Brain microvascular endothelial cell (primary cell): ENCODE data around the gene MON2.
"Not testable (repeated sequence)": the region's sequence is repeated elsewhere in the genome, so short reads cannot be mapped to it uniquely, and the experiment has no call there.

Experiments used
- DNase-seq: peaks from one replicate; pipeline ENCODE4 v3.0.0-alpha.2; 2020
- H3K27ac ChIP-seq: fragments of 250-450 bp; sonication (Bioruptor Pico); 2 replicates; pipeline ENCODE4 v1.5.1; 2020; ENCODE audit warnings: mild to moderate bottlenecking, moderate library complexity
- H3K27me3 ChIP-seq: fragments of 250-450 bp; sonication (Bioruptor Pico); replicated peaks from 2 replicates; pipeline ENCODE4 v1.5.1; 2020; ENCODE audit warnings: mild to moderate bottlenecking
- H3K36me3 ChIP-seq: fragments of 250-450 bp; sonication (Bioruptor Pico); replicated peaks from 2 replicates; pipeline ENCODE4 v1.5.1; 2020; ENCODE audit warnings: mild to moderate bottlenecking
- H3K4me3 ChIP-seq: 2 replicates; pipeline ENCODE4 v1.5.1; 2011; ENCODE audit warnings: low read depth, mild to moderate bottlenecking, control low read depth, low read length, moderate library complexity
- in situ Hi-C: cut with HindIII; loops from 2 replicates; pipeline ENCODE4 v1.10.0; 2017; ENCODE audit warnings: low sequenced_read_pairs, low pct_ligation_motif_present
- TF ChIP-seq, protein P1 (sequence below): IDR thresholded peaks from 2 replicates; pipeline ENCODE4 v1.5.1; 2011; ENCODE audit warnings: low read depth, mild to moderate bottlenecking, moderate library complexity, low read length, control low read depth, inconsistent platforms; ENCODE audit errors: missing control alignments

Gene MON2

DNA sequence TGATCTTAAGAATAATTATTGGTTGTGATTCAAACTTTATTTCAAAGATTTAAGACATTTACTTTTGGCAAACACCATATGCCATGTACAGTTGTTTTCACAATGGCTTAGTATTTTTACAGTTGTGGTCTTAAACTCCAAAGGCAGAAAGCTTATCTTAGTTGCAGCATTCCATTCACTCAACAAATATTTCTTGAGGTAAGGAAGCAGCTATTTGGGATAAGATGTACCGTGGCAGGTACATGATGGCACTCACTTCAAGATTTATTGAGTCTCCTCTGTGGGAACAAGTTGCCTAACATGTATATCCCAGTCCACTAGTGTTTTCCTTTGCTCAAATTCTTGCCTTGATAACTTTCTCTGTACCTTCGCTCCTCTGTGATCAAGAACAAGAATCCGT lies 8.0 kb upstream of the MON2 start:
- no peaks in the 10 kb centered on the region for H3K27me3 ChIP-seq
- TF ChIP-seq, protein P1, sequence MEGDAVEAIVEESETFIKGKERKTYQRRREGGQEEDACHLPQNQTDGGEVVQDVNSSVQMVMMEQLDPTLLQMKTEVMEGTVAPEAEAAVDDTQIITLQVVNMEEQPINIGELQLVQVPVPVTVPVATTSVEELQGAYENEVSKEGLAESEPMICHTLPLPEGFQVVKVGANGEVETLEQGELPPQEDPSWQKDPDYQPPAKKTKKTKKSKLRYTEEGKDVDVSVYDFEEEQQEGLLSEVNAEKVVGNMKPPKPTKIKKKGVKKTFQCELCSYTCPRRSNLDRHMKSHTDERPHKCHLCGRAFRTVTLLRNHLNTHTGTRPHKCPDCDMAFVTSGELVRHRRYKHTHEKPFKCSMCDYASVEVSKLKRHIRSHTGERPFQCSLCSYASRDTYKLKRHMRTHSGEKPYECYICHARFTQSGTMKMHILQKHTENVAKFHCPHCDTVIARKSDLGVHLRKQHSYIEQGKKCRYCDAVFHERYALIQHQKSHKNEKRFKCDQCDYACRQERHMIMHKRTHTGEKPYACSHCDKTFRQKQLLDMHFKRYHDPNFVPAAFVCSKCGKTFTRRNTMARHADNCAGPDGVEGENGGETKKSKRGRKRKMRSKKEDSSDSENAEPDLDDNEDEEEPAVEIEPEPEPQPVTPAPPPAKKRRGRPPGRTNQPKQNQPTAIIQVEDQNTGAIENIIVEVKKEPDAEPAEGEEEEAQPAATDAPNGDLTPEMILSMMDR: no peak
- no peak overlapping the region for H3K4me3 ChIP-seq
- no peaks in the 10 kb centered on the region for H3K36me3 ChIP-seq
- H3K27ac ChIP-seq: no peak overlapping the region
- in situ Hi-C loops: no loop called here
- DNase-seq: no peak

DNA sequence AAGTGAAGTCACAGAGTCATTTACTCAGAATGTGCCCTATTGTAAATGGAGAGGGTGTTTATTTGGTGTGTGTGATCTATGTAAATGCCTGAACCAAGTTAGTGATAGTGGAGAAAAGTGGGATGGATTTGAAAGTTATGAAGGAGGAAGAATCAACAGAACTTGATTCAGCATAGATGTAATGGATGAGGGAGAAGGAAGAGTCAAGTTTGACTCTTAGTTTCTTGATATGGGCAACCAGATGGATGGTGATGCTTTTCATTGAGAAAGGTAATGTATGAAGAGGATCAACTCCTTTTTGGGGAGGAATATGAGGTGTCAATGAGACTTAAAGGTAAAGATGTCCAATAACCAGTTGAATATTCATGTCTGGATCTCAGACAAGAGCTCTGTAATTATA lies 6.7 kb upstream of the MON2 start:
- H3K36me3 ChIP-seq: no peaks in the 10 kb centered on the region
- H3K27me3 ChIP-seq: no peaks in the 10 kb centered on the region
- in situ Hi-C loops: no loop called here
- TF ChIP-seq, protein P1: no peak
- H3K27ac ChIP-seq: no peak overlapping the region
- DNase-seq: no peak
- H3K4me3 ChIP-seq: no peak overlapping the region

GRCh38 chr12:62461171-62461837 lies 5.3 kb upstream of the MON2 start:
- H3K36me3 ChIP-seq, H3K4me3 ChIP-seq, H3K27me3 ChIP-seq, DNase-seq, H3K27ac ChIP-seq, in situ Hi-C loops: not testable (repeated sequence)

DNA sequence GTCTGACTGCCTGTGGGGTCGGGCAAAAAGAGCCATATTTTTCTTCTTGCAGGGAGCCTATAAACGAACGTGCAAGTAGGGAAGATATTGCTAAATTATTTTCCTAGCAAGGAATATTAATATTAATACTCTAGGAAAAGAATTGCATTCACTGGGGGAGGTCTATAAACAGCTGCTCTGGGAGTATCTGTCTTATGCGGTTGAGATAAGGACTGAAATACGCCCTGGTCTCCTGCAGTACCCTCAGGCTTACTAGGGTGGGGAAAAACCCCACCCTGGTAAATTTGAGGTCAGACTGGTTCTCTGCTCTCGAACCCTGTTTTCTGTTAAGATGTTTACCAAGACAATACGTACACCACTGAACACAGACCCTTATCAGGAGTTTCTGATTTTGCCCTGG lies 3.4 kb upstream of the MON2 start:
- H3K36me3 ChIP-seq, H3K4me3 ChIP-seq, DNase-seq, H3K27me3 ChIP-seq, in situ Hi-C loops, H3K27ac ChIP-seq: not testable (repeated sequence)

- TF ChIP-seq, protein P1: no peak
- in situ Hi-C loops: no loop called here
- Histone ChIP-seq H3K4me3 (peak overlapping the region; percentile 98), H3K27ac (peak overlapping the region; percentile 80), H3K36me3 (no peaks in the 10 kb centered on the region), H3K27me3 (no peaks in the 10 kb centered on the region)
- peak; percentile 34 for DNase-seq
Observed at GRCh38 chr12:62466018-62466593, 520 bp upstream of the MON2 start.

- H3K27me3 ChIP-seq: no peaks in the 10 kb centered on the region
- TF ChIP-seq, protein P1: no peak
- no peak for DNase-seq
- in situ Hi-C loops: no loop called here
- H3K27ac ChIP-seq: no peak overlapping the region
- no peak overlapping the region for H3K4me3 ChIP-seq
- no peaks in the 10 kb centered on the region for H3K36me3 ChIP-seq
Observed at GRCh38 chr12:62468397-62468796, 1.8 kb downstream of the MON2 start.

- H3K36me3 ChIP-seq: no peaks in the 10 kb centered on the region
- H3K4me3 ChIP-seq: no peak overlapping the region
- in situ Hi-C loops: no loop called here
- no peak overlapping the region for H3K27ac ChIP-seq
- TF ChIP-seq, protein P1: no peak
- no peaks in the 10 kb centered on the region for H3K27me3 ChIP-seq
- no peak for DNase-seq
Observed at GRCh38 chr12:62468935-62469334, 2.3 kb downstream of the MON2 start.
